HL-60 (cell line): ENCODE data around the gene IFT43.

ENCODE experiments used
- CTCF ChIP-seq: IDR thresholded peaks from one replicate; pipeline ENCODE4 v1.5.1; 2011; ENCODE audit warnings: low read length, control low read depth, inconsistent platforms; ENCODE audit not compliant: insufficient read depth
- GABPA ChIP-seq: IDR thresholded peaks from 2 replicates; pipeline ENCODE4 v1.6.1; 2012; ENCODE audit warnings: low read depth
- REST ChIP-seq: IDR thresholded peaks from 2 replicates; pipeline ENCODE4 v1.6.1; 2012; ENCODE audit warnings: low read depth; ENCODE audit not compliant: insufficient replicate concordance
- SPI1 ChIP-seq: IDR thresholded peaks from 2 replicates; pipeline ENCODE4 v1.6.1; 2012; ENCODE audit warnings: low read depth, mild to moderate bottlenecking, borderline replicate concordance

- no peak for TF ChIP-seq CTCF
- no peak for TF ChIP-seq GABPA
- TF ChIP-seq REST, result no peak
- TF ChIP-seq SPI1, result no peak
Observed at GRCh38 chr14:75971509-75971908, 14.1 kb upstream of the IFT43 start.
